IMR-90 (cell line): ENCODE results near the gene SCN4A. TPM values are rescaled to one million over a fixed set of nuclear protein-coding genes. Genes with fewer than 3 reads are reported as not detected.
A peak's percentile ranks its signal among the peaks of the same experiment; 100 is the strongest.

Source experiments
- ATAC-seq: fragments of 200-7000 bp; cut with Tn5 transposase; 2 replicates; pipeline ENCODE4 v1.9.1; 2020; ENCODE audit warnings: low read depth, mild to moderate bottlenecking, moderate library complexity
- BruUV-seq: library from RNA; stranded (reverse); fragments of 400-500 nt; replicated peaks from 2 replicates; lab custom pipeline; 2021; lab: Mats Ljungman, UMichigan
- CTCF ChIA-PET: fragments of 300-600 bp; formaldehyde crosslinking; extraction: SDS; loops from one replicate; lab custom pipeline; 2021; ENCODE audit warnings: antibody characterized with exemption; lab: Yijun Ruan, JAX
- POLR2A ChIA-PET: fragments of 300-600 bp; sonication (Branson Sonifier 250); formaldehyde crosslinking; loops from one replicate; lab custom pipeline; 2022; ENCODE audit warnings: antibody characterized with exemption; ENCODE audit not compliant: unreplicated experiment; lab: Charles Lee
- DNase-seq: peaks from one replicate; pipeline ENCODE4 v3.0.0; 2013
- H2AFZ ChIP-seq: replicated peaks from 2 replicates; pipeline ENCODE3; 2013; ENCODE audit warnings: low read length, mild to moderate bottlenecking; ENCODE audit not compliant: poor library complexity
- H2AK5ac ChIP-seq: 2 replicates; pipeline ENCODE4 v1.6.1; 2013; ENCODE audit warnings: low read depth, low read length, inconsistent platforms
- H2AK9ac ChIP-seq: replicated peaks from 2 replicates; pipeline ENCODE3; 2013; ENCODE audit warnings: mild to moderate bottlenecking, low read depth, low read length, moderate library complexity; ENCODE audit not compliant: poor library complexity
- H2BK120ac ChIP-seq: 2 replicates; pipeline ENCODE4 v1.6.1; 2013; ENCODE audit warnings: low read depth, low read length, inconsistent platforms
- H2BK15ac ChIP-seq: 3 replicates; pipeline ENCODE4 v1.6.1; 2013; ENCODE audit warnings: low read depth, low read length, inconsistent platforms
- H2BK20ac ChIP-seq: 2 replicates; pipeline ENCODE4 v1.6.1; 2013; ENCODE audit warnings: low read depth, mild to moderate bottlenecking, inconsistent platforms, low read length, moderate library complexity
- H2BK5ac ChIP-seq: 2 replicates; pipeline ENCODE4 v1.6.1; 2013; ENCODE audit warnings: mild to moderate bottlenecking, low read depth, low read length, inconsistent platforms; ENCODE audit not compliant: poor library complexity, severe bottlenecking
- H3K14ac ChIP-seq: replicated peaks from 2 replicates; pipeline ENCODE4 v1.6.1; 2013; ENCODE audit warnings: low read depth, low read length, inconsistent platforms
- H3K18ac ChIP-seq: 2 replicates; pipeline ENCODE4 v1.6.1; 2013; ENCODE audit warnings: low read depth, low read length, control low read depth
- H3K23ac ChIP-seq: 2 replicates; pipeline ENCODE4 v1.6.1; 2013; ENCODE audit warnings: low read depth, low read length, inconsistent platforms
- H3K27ac ChIP-seq: 2 replicates; pipeline ENCODE4 v1.5.1; 2013; ENCODE audit warnings: mild to moderate bottlenecking, control low read depth, low read length; ENCODE audit not compliant: insufficient read depth
- H3K27me3 ChIP-seq: 2 replicates; pipeline ENCODE4 v1.6.1; 2013; ENCODE audit warnings: low read length; ENCODE audit not compliant: control insufficient read depth, insufficient read depth
- H3K36me3 ChIP-seq: 2 replicates; pipeline ENCODE4 v1.6.1; 2013; ENCODE audit warnings: low read length, mixed read lengths; ENCODE audit not compliant: control insufficient read depth, insufficient read depth
- H3K4ac ChIP-seq: 2 replicates; pipeline ENCODE4 v1.6.1; 2013; ENCODE audit warnings: low read depth, low read length, inconsistent platforms
- H3K4me1 ChIP-seq: 2 replicates; pipeline ENCODE4 v1.6.1; 2013; ENCODE audit warnings: low read length, mixed read lengths; ENCODE audit not compliant: control insufficient read depth, insufficient read depth
- H3K4me2 ChIP-seq: 2 replicates; pipeline ENCODE4 v1.6.1; 2013; ENCODE audit warnings: low read depth, mild to moderate bottlenecking, control low read depth, low read length, moderate library complexity
- H3K4me3 ChIP-seq: 2 replicates; pipeline ENCODE4 v1.5.1; 2013; ENCODE audit warnings: low read depth, mild to moderate bottlenecking, control low read depth, low read length, moderate library complexity; ENCODE audit not compliant: insufficient read depth
- H3K56ac ChIP-seq: 2 replicates; pipeline ENCODE4 v1.6.1; 2013; ENCODE audit warnings: low read length, inconsistent platforms; ENCODE audit not compliant: insufficient read depth; ENCODE audit errors: extremely low read depth
- H3K79me1 ChIP-seq, 2 experiments: 2 replicates each; pipeline ENCODE4 v1.6.1; 2013; ENCODE audit warnings: low read length in 2 of 2, inconsistent platforms in 1 of 2, low read depth in 1 of 2
- H3K9ac ChIP-seq: 2 replicates; pipeline ENCODE4 v1.6.1; 2013; ENCODE audit warnings: low read depth, low read length, control low read depth
- H3K9me1 ChIP-seq: 2 replicates; pipeline ENCODE4 v1.6.1; 2013; ENCODE audit warnings: low read length, inconsistent platforms; ENCODE audit not compliant: insufficient read depth
- H3K9me3 ChIP-seq: 2 replicates; pipeline ENCODE4 v1.6.1; 2013; ENCODE audit warnings: low read length; ENCODE audit not compliant: control insufficient read depth, insufficient read depth
- H4K20me1 ChIP-seq: 2 replicates; pipeline ENCODE4 v1.6.1; 2013; ENCODE audit warnings: low read length, inconsistent platforms; ENCODE audit not compliant: insufficient read depth
- H4K5ac ChIP-seq: 2 replicates; pipeline ENCODE4 v1.6.1; 2013; ENCODE audit warnings: mild to moderate bottlenecking, low read depth, low read length, control low read depth
- H4K8ac ChIP-seq, 2 experiments: 2 replicates each; pipeline ENCODE4 v1.6.1; 2013; ENCODE audit warnings: low read depth in 2 of 2, low read length in 2 of 2, control low read depth in 1 of 2, inconsistent platforms in 1 of 2
- H4K91ac ChIP-seq: 2 replicates; pipeline ENCODE4 v1.6.1; 2013; ENCODE audit warnings: low read depth, low read length, inconsistent platforms; ENCODE audit not compliant: insufficient read depth
- BHLHE40 ChIP-seq: fragments of 150-350 bp; IDR thresholded peaks from 2 replicates; pipeline ENCODE4 v1.6.1; 2016; ENCODE audit warnings: mild to moderate bottlenecking, low read depth, low read length
- CEBPB ChIP-seq: IDR thresholded peaks from 2 replicates; pipeline ENCODE4 v1.6.1; 2012; ENCODE audit warnings: low read depth, low read length, improper control_type of control experiment
- CHD1 ChIP-seq: IDR thresholded peaks from 2 replicates; pipeline ENCODE4 v1.6.1; 2012; ENCODE audit warnings: low read depth, low read length, improper control_type of control experiment
- FOS ChIP-seq: fragments of 150-350 bp; IDR thresholded peaks from 2 replicates; pipeline ENCODE4 v1.6.1; 2016; ENCODE audit warnings: low read depth, low read length
- MAFK ChIP-seq: IDR thresholded peaks from 2 replicates; pipeline ENCODE4 v1.6.1; 2012; ENCODE audit warnings: low read depth, low read length, improper control_type of control experiment
- MAZ ChIP-seq: IDR thresholded peaks from 2 replicates; pipeline ENCODE4 v1.6.1; 2012; ENCODE audit warnings: low read depth, mild to moderate bottlenecking, low read length, improper control_type of control experiment, moderate library complexity, borderline replicate concordance
- MXI1 ChIP-seq: IDR thresholded peaks from 2 replicates; pipeline ENCODE4 v1.6.1; 2012; ENCODE audit warnings: low read depth, mild to moderate bottlenecking, low read length, moderate library complexity, borderline replicate concordance
- NFE2L2 ChIP-seq: fragments of 150-350 bp; IDR thresholded peaks from 2 replicates; pipeline ENCODE4 v1.6.1; 2016; ENCODE audit warnings: low read depth, mild to moderate bottlenecking, low read length
- POLR2A ChIP-seq: IDR thresholded peaks from 2 replicates; pipeline ENCODE4 v1.6.1; 2012; ENCODE audit warnings: mild to moderate bottlenecking, low read depth, low read length
- RAD21 ChIP-seq: IDR thresholded peaks from 2 replicates; pipeline ENCODE4 v1.6.1; 2012; ENCODE audit warnings: low read length, improper control_type of control experiment
- RCOR1 ChIP-seq: IDR thresholded peaks from 2 replicates; pipeline ENCODE4 v1.6.1; 2012; ENCODE audit warnings: mild to moderate bottlenecking, low read length, improper control_type of control experiment; ENCODE audit not compliant: insufficient replicate concordance
- RFX5 ChIP-seq: IDR thresholded peaks from 2 replicates; pipeline ENCODE4 v1.8.0; 2012; ENCODE audit warnings: low read depth, mild to moderate bottlenecking, low read length, moderate library complexity
- SMC3 ChIP-seq: fragments of 150-350 bp; IDR thresholded peaks from 2 replicates; pipeline ENCODE4 v1.6.1; 2016; ENCODE audit warnings: low read depth, mild to moderate bottlenecking, antibody characterized with exemption, low read length, moderate library complexity
- WGBS, 2 experiments: methylation state at CpG; one replicate each; pipeline versions ENCODE4 v1.1.5 to v1.1.7; 2013; ENCODE audit warnings: missing lambda C conversion rate in 2 of 2; ENCODE audit not compliant: insufficient read length in 1 of 2; ENCODE audit errors: extremely low coverage in 2 of 2; 5-methylcytosine and 5-hydroxymethylcytosine counted together
- dilution Hi-C: fragments of 300-500 bp; cut with HindIII; formaldehyde crosslinking; loops from one replicate; pipeline ENCODE4 v1.14.3; 2018; ENCODE audit warnings: low sequenced_read_pairs; ENCODE audit not compliant: unreplicated experiment
- in situ Hi-C: fragments of 300-500 bp; cut with MboI; formaldehyde crosslinking; loops from 3 replicates; pipeline ENCODE4 v1.14.3; 2019; ENCODE audit warnings: low sequenced_read_pairs, inconsistent platforms, mixed read lengths
- intact Hi-C: fragments of 100-400 bp; cut with micrococcal nuclease; formaldehyde crosslinking; loops from 2 replicates; pipeline ENCODE4 v1.10.0; 2022
- polyA plus RNA-seq, 3 experiments: library from polyadenylated mRNA; depleted of rRNA; stranded (reverse); fragments of >200 nt; gene quantifications; 2 replicates each; pipeline ENCODE4 v1.2.3, GENCODE V29; 2012; ENCODE audit warnings: low replicate concordance in 1 of 3
- total RNA-seq: library from RNA; depleted of rRNA; stranded (reverse); fragments of >200 nt; gene quantifications from 2 replicates; pipeline ENCODE4 v1.2.3, GENCODE V29; 2012
- TF ChIP-seq, protein P1 (sequence below): conservative IDR thresholded peaks from 2 replicates; pipeline ENCODE4 v1.5.1; 2012; ENCODE audit warnings: mild to moderate bottlenecking, low read depth, low read length, improper control_type of control experiment
- TF ChIP-seq, protein P2 (sequence below): fragments of 150-350 bp; IDR thresholded peaks from 2 replicates; pipeline ENCODE4 v1.6.1; 2017; ENCODE audit warnings: mild to moderate bottlenecking, antibody characterized with exemption, low read length, low read depth
- TF ChIP-seq, protein P3 (sequence below): fragments of 150-350 bp; IDR thresholded peaks from 2 replicates; pipeline ENCODE4 v1.6.1; 2016; ENCODE audit warnings: low read depth, mild to moderate bottlenecking, low read length, moderate library complexity, borderline replicate concordance

SCN4A gene
- total and polyA plus RNA-seq, 2 of the 4 experiments (the other 2 are of a cell fraction) = not detected

DNA sequence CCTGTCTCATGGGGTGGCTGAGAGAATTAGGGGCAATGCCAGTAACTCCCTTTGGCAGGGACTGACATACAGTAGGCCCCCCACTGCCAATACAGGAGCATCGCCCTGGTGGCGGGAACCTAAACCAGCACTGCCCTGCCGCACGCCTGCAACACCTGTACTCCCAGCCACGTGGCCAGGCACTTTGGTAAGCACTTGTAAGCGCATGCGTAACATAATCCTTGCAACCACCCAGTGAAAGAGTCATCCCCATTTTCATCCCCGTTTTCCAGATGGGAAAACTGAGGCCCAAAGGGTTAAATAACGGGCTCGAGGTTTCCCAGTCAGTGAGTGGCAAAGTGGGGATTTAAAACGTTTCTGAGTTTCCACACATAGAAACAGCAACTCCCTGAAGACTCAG, 17.5 kb downstream of the SCN4A start:
- Histone ChIP-seq H2BK20ac (no peak overlapping the region), H3K36me3 (no peaks in the 10 kb centered on the region), H2BK120ac (no peak overlapping the region), H4K20me1 (no peaks in the 10 kb centered on the region; the same call in 1 of the 2 replicates), H3K4me1 (0 out of 2 replicates have a peak, but pooled peaks cover 2% of the 10 kb centered on the region), H4K5ac (no peak overlapping the region), H3K4ac (no peak overlapping the region), H4K8ac (no peak overlapping the region), H3K18ac (no peak overlapping the region), H3K4me2 (no peak overlapping the region), H3K27ac (no peak overlapping the region), H3K23ac (no peak overlapping the region), H3K79me1 (no peaks in the 10 kb centered on the region), H2AK9ac (no peak overlapping the region), H2BK15ac (no peak overlapping the region), H2AK5ac (no peak overlapping the region), H3K14ac (no peak overlapping the region), H3K9me1 (peaks cover 4% of the 10 kb centered on the region), H3K4me3 (no peak overlapping the region), H2BK5ac (no peak overlapping the region), H2AFZ (peak overlapping the region; percentile 14), H3K9ac (no peak overlapping the region), H3K27me3 (peaks cover 23% of the 10 kb centered on the region), H4K91ac (no peak overlapping the region), H3K9me3 (no peaks in the 10 kb centered on the region), H3K56ac (no peak overlapping the region)
- no peak for ATAC-seq
- intact Hi-C loops = no loop called here
- DNase-seq = no peak
- no TSS peak for BruUV-seq
- TF ChIP-seq RCOR1 (no peak), RFX5 (no peak), SMC3 (no peak), BHLHE40 (no peak), FOS (no peak), MAZ (no peak), CEBPB (no peak), CHD1 (no peak), RAD21 (no peak), MAFK (no peak), POLR2A (no peak), MXI1 (no peak), NFE2L2 (no peak)
- TF ChIP-seq, protein P1, sequence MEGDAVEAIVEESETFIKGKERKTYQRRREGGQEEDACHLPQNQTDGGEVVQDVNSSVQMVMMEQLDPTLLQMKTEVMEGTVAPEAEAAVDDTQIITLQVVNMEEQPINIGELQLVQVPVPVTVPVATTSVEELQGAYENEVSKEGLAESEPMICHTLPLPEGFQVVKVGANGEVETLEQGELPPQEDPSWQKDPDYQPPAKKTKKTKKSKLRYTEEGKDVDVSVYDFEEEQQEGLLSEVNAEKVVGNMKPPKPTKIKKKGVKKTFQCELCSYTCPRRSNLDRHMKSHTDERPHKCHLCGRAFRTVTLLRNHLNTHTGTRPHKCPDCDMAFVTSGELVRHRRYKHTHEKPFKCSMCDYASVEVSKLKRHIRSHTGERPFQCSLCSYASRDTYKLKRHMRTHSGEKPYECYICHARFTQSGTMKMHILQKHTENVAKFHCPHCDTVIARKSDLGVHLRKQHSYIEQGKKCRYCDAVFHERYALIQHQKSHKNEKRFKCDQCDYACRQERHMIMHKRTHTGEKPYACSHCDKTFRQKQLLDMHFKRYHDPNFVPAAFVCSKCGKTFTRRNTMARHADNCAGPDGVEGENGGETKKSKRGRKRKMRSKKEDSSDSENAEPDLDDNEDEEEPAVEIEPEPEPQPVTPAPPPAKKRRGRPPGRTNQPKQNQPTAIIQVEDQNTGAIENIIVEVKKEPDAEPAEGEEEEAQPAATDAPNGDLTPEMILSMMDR = no peak
- TF ChIP-seq, protein P2, sequence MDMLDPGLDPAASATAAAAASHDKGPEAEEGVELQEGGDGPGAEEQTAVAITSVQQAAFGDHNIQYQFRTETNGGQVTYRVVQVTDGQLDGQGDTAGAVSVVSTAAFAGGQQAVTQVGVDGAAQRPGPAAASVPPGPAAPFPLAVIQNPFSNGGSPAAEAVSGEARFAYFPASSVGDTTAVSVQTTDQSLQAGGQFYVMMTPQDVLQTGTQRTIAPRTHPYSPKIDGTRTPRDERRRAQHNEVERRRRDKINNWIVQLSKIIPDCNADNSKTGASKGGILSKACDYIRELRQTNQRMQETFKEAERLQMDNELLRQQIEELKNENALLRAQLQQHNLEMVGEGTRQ = no peak
- TF ChIP-seq, protein P3, sequence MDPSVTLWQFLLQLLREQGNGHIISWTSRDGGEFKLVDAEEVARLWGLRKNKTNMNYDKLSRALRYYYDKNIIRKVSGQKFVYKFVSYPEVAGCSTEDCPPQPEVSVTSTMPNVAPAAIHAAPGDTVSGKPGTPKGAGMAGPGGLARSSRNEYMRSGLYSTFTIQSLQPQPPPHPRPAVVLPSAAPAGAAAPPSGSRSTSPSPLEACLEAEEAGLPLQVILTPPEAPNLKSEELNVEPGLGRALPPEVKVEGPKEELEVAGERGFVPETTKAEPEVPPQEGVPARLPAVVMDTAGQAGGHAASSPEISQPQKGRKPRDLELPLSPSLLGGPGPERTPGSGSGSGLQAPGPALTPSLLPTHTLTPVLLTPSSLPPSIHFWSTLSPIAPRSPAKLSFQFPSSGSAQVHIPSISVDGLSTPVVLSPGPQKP = no peak
- in situ Hi-C loops = no loop called here
- dilution Hi-C loops = no loop called here
- WGBS, 2 experiments = no CpG with 5 or more reads among the region's 11 CpGs
- ChIA-PET POLR2A (no interaction called here), CTCF (interaction anchor here (1.1 kb wide), 1 partner anchor 9 kb away, joined by 3 read pairs; no protein-coding TSS in a partner anchor)
